GM19468 (cell line): Measurements from ENCODE around the gene DNAJC6.

Experiments used
- ATAC-seq: cut with Tn5 transposase; IDR thresholded peaks from one replicate; pipeline ENCODE4 v1.9.1; 2021; ENCODE audit warnings: mild to moderate bottlenecking, moderate library complexity, moderate number of reproducible peaks; ENCODE audit not compliant: unreplicated experiment; ENCODE audit errors: extremely low read depth

DNAJC6 gene

DNA sequence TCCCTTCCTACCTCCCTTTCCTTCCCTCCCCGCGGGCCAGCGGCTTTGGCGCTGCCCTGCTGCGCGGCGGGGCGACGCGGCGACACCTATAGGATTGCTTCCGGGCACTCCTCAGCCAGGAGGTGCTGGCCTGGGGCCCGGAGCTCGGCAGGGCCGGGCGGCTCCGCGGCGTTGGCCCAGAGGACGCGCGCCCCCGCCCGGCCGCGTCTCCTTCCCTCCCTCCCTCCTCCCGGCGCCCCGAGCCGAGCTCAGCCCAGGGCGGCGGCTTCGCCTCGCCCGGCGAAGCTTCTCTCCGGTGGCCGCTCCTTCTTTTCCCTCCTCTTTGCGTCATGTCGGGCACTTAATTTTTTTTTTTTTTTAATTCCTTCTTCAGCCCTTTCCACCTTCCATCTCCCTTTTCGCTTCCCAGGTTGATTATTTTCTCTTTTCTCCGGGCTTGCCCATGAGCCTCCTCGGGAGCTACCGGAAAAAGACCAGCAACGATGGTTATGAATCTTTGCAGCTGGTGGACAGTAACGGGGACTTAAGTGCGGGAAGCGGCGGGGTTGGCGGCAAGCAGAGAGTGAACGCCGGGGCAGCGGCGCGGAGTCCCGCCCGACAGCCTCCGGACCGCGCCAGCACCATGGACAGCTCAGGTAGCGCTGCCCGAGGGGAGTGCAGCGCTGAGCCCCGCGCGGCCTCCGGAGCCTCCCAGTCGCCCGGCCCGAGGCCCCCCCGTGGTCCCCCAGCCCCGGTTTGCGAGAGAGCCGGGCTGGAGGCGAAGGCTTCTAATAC is at the start of gene DNAJC6:
Gene DNAJC6 (plus strand): TSS at position 240 of the 774 bp plus-strand sequence. CDS start 203 bp downstream, at position 443.
- ATAC-seq = no peak

DNA sequence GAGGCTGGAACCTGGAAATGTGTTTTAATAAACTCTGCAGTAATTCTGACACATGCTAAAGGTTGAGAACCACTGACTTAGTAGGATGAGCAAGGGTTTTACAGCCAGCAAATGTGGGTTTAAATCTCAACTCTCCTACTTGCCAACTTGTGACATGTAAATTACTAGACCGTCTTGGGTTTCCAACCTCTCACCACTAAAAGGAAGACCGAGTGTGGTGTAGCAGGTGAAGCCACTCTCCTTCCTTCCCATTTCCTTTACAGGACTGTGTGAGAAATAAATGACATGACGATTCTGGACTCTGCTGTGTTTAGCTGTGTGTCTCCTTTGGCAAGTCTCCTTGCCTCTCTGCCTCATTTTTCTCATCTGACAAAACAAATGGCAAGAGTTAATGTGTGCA is 49.5 kb upstream of the DNAJC6 start:
- ATAC-seq = no peak

DNA sequence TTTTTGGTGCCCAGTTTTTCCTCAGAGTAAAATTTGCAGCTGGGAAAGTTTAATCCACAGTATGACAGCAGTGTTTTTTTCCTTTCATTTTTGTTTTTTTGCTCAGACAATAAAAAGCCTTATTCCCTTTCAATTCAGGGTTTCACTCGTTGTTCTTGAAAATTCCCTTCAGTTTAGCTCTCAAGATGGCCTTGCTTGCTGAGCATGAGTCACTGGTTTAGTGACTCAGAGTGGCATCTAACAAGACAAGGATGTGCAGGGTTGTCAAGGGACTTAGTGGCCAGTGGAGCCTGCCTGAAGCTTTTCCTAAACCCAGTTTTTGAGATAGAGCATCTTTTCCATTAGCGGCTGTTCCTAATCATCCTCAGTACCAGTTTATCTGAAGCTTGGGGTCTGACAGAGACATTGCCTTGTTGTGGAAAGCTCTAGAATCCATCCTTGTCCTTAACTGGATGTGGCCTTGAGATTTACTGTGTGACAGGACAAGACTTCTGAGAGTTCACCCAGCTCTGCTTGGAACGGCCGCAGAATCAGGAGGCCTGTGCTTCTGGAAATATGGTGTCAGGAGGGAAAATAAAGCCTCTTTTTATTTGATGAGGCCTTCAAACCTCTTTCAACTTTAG is 48.4 kb upstream of the DNAJC6 start:
- no peak for ATAC-seq

DNA sequence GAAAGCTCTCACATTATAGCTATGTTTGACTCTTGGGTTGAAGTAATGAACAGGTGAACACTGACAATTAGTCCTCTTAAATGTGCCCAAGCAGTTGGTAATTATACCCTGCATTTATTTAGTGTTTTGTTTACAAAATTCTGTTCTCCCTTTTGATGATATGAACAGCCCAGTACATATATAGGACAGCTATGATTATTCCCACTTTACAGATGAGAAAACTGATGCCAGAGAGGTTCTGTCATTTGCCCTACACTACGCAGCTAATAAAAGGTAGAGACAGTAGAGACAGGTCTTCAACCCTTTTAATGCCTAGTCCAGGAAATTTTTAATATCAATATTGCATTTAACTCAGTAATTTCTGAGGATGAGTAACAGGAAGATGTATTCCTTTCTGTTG is 46.1 kb upstream of the DNAJC6 start:
- ATAC-seq = no peak

DNA sequence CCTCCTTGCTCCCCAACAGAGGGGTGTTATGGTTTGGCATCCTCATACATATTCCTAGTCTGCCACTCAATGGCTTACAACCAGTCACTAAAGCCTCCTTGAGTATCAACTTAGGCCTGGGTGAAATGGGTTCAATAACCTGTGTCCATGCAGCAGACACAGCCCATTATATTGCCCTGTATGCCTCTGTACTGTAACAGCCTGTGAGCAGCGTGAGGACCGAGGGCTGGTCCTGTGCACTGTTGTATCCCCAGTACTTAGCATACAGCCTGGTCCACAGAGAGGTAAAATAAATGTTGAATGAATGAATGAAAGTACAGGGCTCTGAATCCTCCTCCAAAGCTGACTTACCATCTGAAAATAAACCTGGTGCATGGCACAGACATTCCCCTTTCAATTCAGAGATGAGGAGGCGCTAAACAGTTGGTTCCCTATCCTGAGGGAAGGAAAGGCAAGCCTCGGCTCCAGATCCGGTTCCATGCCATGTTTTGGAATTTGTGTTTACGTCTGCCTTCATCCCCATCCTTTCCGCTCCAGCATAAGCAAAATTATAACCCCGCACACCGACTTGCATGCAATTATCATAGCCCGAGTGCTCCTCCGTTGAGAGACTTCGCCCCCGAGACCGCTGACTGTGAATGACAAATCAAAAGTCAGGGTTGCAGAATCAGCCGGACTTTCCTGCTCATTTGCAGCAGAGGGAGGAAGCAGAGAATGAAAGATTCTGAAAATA is 45.0 kb upstream of the DNAJC6 start:
- no peak for ATAC-seq

DNA sequence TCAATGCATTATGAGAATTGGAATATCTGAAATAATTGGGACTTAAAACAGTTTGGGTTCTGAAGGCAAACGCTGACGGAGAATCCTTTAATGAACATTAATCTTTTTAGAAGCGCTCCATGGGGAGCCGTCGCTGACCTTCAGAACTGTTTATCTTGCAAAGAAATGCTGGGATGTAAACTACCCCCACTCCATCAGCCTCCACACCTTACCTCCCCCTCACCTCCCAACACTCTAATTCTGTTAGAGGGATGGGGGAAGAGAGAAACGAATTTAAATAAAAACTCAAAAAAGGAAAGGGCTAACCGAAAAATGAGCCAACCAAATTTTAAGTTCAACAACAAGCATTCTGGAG is 44.1 kb upstream of the DNAJC6 start:
- no peak for ATAC-seq

DNA sequence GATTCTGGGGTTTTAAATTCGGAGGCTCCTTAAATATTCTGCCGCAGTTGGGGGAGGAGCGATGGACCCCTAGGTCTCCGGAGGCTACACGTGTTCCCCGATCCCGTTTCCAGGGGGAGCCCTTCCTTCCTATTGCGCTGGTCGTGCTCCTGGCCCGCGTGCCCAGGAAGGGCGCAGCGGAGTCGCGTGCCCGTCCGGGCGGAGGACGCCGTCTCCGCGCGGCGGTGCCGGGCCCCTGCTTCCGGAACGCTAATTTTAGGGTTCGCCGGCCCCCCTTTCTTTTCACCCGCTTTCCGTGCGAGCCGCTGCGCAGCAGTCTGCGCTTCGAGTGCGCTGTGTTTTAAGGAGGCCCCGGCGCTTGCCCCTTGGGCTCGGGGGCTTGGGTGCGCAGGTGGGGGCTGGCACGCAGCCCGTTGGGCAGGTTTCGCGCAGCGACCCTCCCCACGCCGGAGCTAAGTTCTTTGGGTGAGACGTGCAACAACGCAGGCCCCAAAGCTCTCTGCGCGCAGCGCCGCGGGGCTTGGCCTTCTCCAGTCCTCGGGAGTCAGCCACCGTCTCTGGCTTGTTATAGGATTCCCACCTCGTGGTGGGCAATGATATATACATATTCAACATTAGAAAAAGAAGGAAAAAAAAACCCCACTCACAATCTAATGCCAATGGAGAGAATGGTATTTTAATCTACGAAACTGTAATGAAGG is 43.5 kb upstream of the DNAJC6 start:
- no peak for ATAC-seq

DNA sequence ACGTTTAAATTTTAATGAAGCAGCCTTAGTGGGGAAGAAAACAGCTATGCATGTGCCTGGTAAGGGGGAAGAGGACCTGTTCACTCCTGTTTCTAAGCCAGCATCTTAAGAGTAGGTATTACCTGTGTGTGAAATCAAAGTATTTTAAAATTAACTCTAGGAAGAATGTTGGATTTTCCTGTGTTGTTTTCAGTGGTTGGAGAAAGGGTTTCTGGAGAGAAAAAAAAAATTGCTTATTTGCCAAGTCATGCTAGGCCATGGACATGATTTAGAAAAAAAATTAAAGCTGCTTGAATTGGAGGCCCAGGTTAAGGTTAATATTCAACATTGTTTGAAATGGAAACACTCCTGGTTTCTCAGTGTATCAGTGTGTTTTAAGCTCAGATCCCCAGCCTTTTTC is 42.9 kb upstream of the DNAJC6 start:
- ATAC-seq = no peak

DNA sequence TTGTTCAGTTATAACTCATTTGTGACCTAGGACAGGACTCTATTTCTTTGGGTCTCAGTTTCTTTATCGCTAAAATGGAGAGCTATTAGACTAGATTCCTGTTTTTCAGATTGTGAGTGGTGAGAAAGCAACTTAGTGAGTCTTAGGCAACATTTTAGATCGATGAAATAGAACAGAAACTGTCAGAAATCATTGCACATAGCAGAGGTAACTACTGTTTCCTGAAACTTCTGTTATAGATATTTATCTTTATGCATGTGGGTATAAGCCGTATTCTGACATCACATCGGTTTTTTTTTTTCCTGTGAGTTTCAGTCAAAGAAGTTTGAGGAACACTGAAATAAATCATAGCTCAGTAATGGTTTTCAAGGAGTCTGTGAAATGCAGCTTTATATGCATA is 42.1 kb upstream of the DNAJC6 start:
- no peak for ATAC-seq

DNA sequence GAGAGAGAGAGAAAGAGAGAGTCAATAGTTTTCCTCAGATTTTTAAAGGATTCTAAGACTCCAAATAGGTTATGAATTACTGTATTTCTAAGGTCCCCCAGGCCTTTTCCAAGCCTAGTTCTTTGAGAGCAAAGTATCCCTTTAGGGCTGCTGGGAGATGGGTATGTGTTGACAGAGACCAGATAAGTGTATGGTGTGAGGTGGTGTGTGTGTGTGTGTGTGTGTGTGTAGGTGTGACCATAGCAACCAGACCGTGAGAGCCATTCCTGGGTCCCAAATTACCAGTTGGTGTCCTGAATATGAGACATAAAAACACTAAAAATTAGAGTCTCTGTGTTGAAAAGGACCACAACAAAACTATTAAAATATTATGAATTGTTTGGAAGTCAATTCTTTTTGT is 41.7 kb upstream of the DNAJC6 start:
- no peak for ATAC-seq

DNA sequence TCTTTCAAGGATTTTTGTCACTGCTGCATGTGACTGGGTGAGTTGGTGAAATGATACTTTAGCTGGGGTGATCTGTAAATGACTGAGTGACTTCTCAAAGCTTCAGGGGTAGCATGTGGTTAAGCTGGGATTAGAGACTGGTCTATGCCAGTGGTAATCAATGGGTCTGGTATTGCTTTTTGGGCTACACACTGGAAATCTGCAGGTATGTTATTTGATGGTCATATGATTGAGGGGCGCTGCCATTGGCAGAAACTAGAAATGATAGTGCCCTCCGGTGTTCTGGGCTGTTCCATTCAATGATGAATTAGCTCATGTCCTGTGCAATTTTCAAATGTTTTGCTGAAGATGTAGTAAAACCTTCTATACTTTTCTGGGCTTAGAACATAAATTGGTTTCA is 39.7 kb upstream of the DNAJC6 start:
- no peak for ATAC-seq

DNA sequence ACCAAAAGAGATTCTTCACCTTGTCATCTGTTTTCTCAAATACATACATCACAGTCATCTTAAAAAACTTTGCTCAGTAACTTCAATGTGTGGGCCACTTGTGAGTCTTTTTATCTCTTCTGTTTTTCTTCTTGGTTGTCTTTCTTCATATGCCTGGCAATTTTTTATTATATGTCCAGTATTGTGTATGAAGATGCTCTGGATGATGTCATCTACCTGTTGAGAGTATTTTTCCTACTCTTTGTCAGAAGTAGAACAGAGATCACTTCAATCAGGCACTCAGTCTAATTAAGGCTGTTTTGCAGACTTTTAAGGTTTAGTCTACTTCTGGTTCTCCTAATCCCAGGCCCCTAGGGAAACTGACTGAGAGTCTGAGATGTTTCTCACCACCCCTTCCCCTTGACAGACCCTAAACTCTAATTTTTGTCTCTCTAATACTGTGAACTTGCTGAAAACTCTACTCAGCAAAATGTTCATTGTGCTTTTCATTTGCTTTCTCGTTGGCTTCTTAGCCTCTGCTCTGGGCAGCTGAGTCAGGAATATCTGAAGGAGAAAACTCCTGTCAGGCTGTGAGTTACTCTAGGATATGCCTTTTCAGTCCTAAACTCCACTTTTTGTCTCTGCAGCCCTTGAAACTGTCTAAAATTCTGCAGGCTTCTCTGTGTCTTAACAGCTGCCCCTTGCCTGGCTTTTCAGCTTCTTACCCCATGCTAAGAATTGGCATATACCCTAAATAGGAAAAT is 33.0 kb upstream of the DNAJC6 start:
- no peak for ATAC-seq

DNA sequence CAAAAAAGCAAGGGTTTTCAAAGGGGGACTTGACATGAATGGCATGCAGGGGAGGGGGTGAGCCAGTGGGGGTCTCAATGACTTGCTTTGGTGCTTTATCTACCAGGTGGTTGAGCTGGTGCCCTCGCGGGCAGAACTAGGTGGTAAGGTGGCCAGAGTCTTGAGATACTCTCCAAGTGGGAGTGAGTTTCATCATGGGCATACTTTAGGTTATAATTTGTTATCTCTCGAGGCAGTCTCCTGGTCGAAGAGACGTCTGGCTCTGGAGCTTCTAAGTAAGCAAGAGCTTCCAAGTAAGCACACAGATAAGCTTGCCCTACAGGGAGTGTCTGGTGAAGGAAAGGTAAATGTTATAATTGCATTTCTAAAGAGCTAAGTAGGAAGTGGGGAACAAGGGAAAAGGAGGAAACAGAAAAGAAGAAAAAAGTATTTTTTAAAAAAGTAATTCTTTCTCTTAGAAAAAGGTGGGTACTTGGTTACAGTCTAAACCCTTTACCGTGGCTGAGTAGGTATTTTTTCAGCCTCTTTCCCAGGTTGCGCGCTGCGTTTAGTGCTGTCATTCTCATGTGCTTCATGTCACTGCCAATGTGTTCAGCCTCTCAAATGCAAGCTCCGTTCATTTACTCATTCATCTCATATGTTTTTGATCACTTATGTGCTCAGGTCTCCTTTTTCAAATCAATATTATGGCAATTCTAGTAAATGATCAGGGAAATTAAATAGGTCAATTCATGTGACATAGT is 31.6 kb upstream of the DNAJC6 start:
- ATAC-seq = no peak

DNA sequence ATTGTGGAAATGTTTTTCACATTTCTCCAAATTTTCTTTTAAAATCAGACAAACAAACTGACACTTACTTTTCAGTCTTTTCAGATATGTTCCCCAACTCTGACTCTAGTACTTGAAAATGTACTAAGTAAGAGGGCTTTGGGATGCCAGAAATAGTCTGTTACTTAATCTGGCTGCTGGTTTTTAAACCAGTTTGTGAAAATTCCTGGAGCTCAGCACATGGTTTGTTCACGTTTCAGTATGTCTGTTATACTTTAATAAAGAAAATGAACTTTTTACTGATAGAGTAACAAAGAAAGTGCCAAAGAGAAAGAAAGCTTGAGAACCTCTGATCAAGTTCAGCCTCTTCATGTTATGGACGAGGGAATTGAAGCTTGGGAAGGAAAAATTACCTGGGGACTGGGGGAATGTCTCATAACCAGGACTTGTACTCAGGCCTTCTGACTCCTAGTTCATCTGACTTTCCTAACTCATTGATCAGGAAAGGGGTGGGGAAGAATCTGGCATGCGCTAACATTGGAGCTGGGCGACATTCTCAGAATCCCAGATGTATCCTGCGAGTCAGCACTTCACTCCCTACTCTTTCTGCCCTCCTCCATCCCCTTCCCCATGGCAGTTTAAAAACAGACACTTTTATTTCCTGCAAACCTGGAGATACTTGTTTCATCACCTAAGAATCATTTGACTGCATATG is 30.8 kb upstream of the DNAJC6 start:
- ATAC-seq = no peak

DNA sequence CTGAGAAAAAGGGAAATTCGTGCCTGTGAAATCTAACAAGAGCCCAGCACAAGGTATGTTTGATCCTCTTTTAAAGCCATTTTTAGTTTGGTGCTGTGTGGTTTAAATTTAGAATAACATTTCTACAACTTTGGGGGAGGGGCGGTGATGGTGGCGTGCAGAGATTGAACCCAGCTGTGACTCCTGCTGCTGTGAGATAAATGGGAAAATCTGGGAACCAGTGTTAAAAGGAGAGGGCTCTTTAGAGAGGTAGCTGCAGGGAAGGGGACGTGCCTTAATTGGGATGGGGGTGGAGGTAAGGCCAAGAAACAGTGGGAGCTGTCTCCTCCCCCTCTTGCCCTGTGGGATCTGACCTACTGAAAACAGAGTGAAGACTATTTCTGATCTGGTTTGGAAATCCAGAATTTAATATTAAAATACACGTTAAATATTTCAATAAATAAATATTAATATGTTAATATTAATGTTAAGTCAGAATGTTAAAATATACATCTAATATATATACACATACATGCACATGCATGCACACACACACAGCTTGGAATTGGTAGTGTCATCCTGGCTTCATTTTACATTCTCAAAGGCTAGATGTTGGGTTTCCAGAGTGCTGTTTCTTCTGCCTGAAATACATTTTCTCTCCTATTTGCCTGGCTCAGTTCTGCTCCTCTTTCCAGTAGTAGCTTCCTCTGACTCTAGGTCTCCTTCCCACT is 30.1 kb upstream of the DNAJC6 start:
- ATAC-seq = no peak

DNA sequence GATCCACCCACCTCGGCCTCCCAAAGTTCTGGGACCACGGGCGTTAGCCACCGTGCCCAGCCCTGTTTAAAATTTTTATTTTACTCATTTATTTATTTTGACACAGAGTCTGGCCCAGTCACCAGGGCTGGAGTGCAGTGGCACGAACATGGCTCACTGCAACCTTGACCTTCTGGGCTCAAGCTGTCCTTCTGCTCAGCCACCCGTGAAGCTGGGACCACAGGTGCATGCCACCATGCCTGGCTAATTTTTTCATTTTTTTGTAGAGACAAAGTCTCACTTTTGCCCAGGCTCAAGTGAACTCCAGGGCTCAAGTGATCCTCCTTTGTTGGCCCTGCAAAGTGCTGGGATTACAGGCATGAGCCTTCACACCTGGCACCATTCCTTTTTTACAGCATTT is 27.5 kb upstream of the DNAJC6 start:
- no peak for ATAC-seq

DNA sequence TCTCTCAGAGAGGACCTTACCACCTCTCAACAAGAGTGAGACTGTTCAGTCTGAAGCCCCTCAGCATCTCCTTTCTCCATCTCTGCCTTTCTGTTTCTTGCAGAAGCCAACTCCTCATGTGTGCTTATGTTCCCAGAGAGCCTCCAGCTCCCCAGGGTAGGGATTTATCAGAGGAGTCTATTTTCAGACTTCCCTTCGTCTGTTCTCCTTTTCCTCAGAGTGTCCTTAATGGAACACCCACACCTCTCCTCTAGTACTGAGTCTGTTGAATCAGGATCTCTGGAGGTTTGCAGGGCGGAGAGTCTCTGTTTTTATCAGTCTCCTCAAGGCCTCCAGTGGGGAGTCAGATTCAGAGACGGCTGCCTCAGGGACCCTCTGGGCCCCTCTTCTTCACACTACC is 25.1 kb upstream of the DNAJC6 start:
- ATAC-seq = no peak

DNA sequence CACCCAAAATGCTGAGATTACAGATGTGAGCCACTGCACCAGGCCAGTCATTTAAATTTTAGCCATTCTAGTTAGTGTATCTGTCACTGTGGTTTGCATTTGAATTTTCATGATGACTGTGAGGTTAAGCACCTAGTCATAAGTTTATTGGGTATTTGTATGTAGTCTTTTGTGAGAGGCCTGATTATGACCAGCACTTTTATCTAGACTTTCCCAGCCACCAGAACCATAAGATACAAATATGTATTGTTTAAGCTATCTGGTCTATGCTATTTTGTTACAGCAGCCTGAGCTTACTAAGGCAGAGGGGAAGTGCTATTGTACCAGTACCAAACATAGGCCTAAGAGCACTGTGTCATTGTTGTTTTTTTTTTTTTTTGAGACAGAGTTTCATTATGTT is 19.9 kb upstream of the DNAJC6 start:
- no peak for ATAC-seq
